Activated B cell treated with CpG ODN at 0.5 μM for 24 hours (primary cell): ENCODE data around the gene WFIKKN2. TPM values are rescaled to one million over a fixed set of nuclear protein-coding genes. Genes with fewer than 3 reads are reported as not detected.

Experiments used
- ATAC-seq: fragments of 200-7000 bp; cut with Tn5 transposase; one replicate; pipeline ENCODE4 v1.10.0; 2021; ENCODE audit warnings: low read depth, mild to moderate bottlenecking, moderate library complexity
- CTCF ChIA-PET: fragments of 350-600 bp; sonication (Branson Sonifier 250); formaldehyde crosslinking; loops from one replicate; lab custom pipeline; 2021; ENCODE audit warnings: antibody characterized with exemption; lab: Charles Lee
- POLR2A ChIA-PET: fragments of 350-600 bp; sonication (Branson Sonifier 250); formaldehyde crosslinking; loops from one replicate; lab custom pipeline; 2021; ENCODE audit warnings: antibody characterized with exemption; lab: Charles Lee
- DNase-seq: peaks from one replicate; pipeline ENCODE4 v3.0.0; 2022
- H3K27ac Mint-ChIP-seq: one replicate; pipeline ENCODE4 v1.8.0; 2020; ENCODE audit warnings: mixed read lengths
- H3K27me3 Mint-ChIP-seq: one replicate; pipeline ENCODE4 v1.8.0; 2021; ENCODE audit warnings: mixed read lengths
- H3K36me3 Mint-ChIP-seq: one replicate; pipeline ENCODE4 v1.8.0; 2021; ENCODE audit warnings: low read depth, mixed read lengths
- H3K4me1 Mint-ChIP-seq: one replicate; pipeline ENCODE4 v1.8.0; 2021; ENCODE audit warnings: mixed read lengths
- H3K4me3 Mint-ChIP-seq: one replicate; pipeline ENCODE4 v1.8.0; 2020; ENCODE audit warnings: mild to moderate bottlenecking, mixed read lengths
- H3K9me3 Mint-ChIP-seq: one replicate; pipeline ENCODE4 v1.8.0; 2020; ENCODE audit warnings: mixed read lengths
- intact Hi-C: fragments of 100-400 bp; cut with micrococcal nuclease; formaldehyde crosslinking; loops from one replicate; pipeline ENCODE4 v1.15.1; 2024
- total RNA-seq: library from RNA; stranded (reverse); gene quantifications from 2 replicates; pipeline ENCODE4 v1.2.3, GENCODE V29; 2022
- TF ChIP-seq, protein P1 (sequence below): fragments of 200-600 bp; IDR thresholded peaks from one replicate; pipeline ENCODE4 v1.8.0; 2022; ENCODE audit warnings: antibody characterized with exemption, mild to moderate bottlenecking

Gene WFIKKN2
- total RNA-seq, 1 donor from 2014 or later: not detected

DNA sequence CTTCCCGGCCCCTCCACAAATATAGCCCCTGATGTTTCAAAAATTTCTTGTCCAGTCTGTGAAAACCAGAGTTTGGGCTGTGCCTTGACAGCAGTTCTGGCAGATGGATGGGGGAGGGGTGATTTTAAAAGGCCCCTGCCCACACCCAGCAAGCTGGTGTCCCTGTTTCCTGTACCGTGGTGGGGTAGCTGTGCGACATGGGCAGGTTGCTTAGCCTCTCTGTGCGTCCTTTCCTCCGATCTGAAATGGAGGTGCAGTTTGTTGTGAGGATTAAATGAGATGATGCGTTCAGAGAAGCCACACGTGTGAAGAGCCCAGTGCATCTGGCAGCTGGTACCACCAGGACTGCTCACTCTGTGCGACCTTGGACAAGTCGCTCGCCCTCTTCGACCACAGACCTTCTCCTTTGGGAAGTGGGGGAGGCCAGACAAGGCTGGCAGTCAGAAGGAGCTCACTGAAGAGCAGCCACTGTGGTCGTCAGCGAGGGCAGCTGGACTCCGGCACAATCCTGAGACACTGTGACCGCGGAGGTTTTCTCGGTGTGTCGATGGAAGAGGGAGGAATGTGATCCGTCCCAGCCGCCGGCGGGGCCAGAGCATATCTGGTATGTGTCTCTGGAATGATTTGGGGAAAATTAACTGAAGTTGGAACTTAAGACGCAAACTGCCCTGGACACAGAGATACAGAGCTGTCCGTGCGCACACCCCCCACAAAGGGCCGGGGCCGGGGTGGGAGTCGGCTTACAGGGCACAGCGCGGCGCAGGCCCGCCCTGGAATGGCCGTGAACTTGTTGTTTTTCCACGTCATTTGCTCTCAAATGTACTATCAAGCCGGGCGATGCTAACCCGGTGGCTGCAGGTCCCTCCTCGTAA lies 721 bp upstream of the WFIKKN2 start:
- Mint-ChIP-seq H3K27me3 (peaks cover 19% of the 10 kb centered on the region), H3K36me3 (no peaks in the 10 kb centered on the region), H3K4me3 (no peak overlapping the region), H3K27ac (no peak overlapping the region), H3K9me3 (no peaks in the 10 kb centered on the region), H3K4me1 (no peaks in the 10 kb centered on the region)
- ATAC-seq (no peak), DNase-seq (no peak)
- TF ChIP-seq, protein P1, sequence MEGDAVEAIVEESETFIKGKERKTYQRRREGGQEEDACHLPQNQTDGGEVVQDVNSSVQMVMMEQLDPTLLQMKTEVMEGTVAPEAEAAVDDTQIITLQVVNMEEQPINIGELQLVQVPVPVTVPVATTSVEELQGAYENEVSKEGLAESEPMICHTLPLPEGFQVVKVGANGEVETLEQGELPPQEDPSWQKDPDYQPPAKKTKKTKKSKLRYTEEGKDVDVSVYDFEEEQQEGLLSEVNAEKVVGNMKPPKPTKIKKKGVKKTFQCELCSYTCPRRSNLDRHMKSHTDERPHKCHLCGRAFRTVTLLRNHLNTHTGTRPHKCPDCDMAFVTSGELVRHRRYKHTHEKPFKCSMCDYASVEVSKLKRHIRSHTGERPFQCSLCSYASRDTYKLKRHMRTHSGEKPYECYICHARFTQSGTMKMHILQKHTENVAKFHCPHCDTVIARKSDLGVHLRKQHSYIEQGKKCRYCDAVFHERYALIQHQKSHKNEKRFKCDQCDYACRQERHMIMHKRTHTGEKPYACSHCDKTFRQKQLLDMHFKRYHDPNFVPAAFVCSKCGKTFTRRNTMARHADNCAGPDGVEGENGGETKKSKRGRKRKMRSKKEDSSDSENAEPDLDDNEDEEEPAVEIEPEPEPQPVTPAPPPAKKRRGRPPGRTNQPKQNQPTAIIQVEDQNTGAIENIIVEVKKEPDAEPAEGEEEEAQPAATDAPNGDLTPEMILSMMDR: no peak
- CTCF ChIA-PET: no interaction called here
- POLR2A ChIA-PET: no interaction called here
- intact Hi-C loops: no loop called here

GRCh38 chr17:50836826-50837225 lies 1.4 kb downstream of the WFIKKN2 start:
- TF ChIP-seq, protein P1: no peak
- intact Hi-C loops: no loop called here
- no peak for DNase-seq
- Mint-ChIP-seq H3K4me3 (no peak overlapping the region), H3K4me1 (no peaks in the 10 kb centered on the region), H3K27ac (no peak overlapping the region), H3K36me3 (no peaks in the 10 kb centered on the region), H3K27me3 (peaks cover 16% of the 10 kb centered on the region), H3K9me3 (no peaks in the 10 kb centered on the region)
- CTCF ChIA-PET: no interaction called here
- POLR2A ChIA-PET: no interaction called here
- no peak for ATAC-seq

DNA sequence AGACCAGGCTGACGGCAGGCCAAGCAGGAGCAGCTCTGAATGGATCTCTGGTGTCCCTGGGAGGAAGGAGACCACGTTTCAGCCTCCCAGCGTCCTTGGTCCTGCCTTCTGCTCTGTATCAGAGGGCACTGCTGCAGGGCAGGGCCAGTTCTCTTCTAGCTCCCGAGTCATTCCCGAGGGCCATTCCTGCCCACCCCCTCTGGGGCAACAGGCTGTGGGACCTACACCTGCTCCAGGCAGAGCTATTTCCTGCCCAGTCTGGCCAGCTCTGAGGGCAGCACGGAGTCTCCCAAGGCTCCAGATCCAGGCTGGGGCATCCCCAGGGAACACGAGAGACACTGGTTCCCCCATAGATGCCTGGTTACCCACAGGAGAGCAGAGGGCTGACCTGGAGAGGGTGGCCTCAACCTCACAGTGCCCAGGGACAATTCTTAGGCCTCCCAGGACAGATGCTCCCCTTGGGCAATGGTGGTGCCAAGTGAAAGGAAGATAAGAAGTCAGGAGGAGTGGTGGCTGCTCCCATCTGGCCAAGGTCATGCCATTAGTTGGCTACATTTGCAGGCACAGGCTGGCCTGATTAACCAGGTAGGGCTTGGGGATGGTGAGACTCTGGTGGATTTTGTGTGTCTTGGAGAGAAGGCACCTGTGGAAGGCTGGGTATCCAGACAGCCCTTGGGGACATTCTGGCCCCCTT lies 2.0 kb downstream of the WFIKKN2 start:
- ATAC-seq (no peak), DNase-seq (no peak)
- POLR2A ChIA-PET: no interaction called here
- Mint-ChIP-seq H3K9me3 (no peaks in the 10 kb centered on the region), H3K27ac (no peak overlapping the region), H3K36me3 (no peaks in the 10 kb centered on the region), H3K4me3 (no peak overlapping the region), H3K4me1 (no peaks in the 10 kb centered on the region), H3K27me3 (peaks cover 16% of the 10 kb centered on the region)
- TF ChIP-seq, protein P1: no peak
- CTCF ChIA-PET: no interaction called here
- intact Hi-C loops: no loop called here

DNA sequence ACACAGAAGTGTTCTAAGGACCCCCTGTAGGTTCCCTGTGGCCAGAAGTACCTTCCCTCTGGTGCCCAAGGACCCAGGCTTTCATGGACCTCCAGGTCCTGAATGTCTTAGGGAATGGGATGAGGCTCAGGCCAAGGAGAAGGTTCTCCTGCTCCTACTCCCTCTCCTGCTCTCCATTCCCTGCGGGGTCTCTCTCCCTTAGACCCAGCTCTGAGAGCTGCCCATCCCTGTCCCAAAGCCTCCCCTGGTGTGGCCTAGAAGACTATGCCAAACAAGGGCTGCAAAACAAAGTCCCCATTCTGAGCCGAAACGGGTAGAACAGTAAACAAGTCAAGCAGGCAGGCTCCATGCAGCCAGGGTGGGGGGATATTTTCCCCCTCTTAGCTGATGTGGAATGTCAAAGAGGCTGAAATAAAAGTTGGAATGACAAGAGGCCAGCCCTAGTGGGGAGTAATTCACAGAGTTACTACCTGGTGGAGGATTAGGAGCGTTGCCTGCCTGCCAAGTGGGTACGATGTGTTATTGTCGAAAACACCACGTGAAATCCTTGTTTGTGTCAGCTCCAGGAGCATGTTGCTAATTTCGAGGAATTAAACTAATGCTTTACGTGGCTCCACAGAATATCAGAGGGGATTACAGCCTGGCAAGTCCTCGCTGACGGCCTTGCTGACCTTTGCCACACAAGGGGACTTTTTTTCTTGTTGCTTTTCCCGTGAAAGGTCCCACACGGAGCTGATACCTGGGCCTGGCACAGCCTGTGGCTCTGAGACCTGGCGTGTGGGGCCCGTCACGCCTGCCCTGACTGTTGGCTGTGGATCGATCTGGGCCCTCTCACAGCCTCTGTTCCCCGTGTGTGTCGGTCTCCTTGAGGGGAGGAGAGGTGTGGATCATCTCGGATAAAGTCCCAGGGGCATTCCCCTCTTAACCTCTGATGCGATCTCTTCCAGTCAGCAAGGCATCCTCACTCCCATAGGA lies 2.9 kb downstream of the WFIKKN2 start:
- Mint-ChIP-seq H3K4me1 (no peaks in the 10 kb centered on the region), H3K27me3 (peaks cover 16% of the 10 kb centered on the region), H3K4me3 (no peak overlapping the region), H3K9me3 (no peaks in the 10 kb centered on the region), H3K36me3 (no peaks in the 10 kb centered on the region), H3K27ac (no peak overlapping the region)
- CTCF ChIA-PET: no interaction called here
- intact Hi-C loops: no loop called here
- DNase-seq (no peak), ATAC-seq (no peak)
- POLR2A ChIA-PET: interaction anchor here (0.6 kb wide), 1 partner anchor 291 kb away, joined by 3 read pairs; no protein-coding TSS in a partner anchor
- TF ChIP-seq, protein P1: no peak
